HG03565 (cell line): Measurements from ENCODE around the gene PUS1.
A peak's percentile ranks its signal among the peaks of the same experiment; 100 is the strongest.

Experiments used
- ATAC-seq: cut with Tn5 transposase; IDR thresholded peaks from one replicate; pipeline ENCODE4 v1.9.1; 2021; ENCODE audit warnings: mild to moderate bottlenecking, moderate library complexity; ENCODE audit not compliant: unreplicated experiment

Gene PUS1

DNA sequence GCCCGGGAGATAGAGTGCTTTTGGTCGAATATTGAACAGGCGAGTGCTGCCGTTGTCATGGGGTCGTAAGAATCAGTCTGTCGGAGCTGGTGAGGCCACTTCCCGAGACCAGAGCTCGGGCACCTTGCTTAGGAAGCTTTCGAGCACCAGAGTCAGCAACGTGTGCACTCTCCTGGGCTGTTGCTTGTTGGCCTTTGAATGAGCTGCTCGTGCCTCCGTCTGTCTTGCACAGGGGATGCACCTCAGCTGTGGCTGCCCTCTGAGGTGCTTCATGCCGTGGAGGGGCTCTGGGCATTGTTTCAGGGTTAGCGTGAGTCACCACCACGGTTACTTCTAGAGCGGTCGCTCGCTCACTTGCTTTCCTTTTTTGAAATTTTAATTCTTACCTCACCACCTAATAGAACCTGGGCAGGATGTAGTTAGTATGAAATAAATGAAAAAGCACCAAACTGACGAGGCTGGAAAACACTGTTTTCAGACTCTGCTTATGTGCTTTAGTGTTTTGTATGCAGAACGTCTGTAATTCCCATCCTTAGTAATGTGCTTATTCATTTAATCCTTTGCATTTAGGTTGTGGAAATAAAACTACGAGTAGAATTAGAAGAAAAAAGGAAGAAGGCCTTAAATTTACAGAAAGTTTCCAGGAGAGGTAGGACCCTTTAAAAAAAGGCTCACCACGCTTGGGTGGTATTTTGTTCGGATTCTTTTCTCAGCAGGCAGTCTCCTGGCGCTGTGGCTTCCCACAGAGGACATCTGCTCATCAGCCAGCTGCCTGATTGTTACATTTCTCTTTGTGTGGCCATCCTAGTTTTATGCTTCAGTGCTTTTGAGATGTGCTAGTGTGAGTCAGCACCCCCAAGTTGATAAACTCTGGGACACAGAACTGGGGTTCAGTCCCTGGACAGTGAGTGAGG lies 61.2 kb downstream of the PUS1 start:
- no peak for ATAC-seq

GRCh38 chr12:131990980-131991305 lies 61.9 kb downstream of the PUS1 start:
- no peak for ATAC-seq

DNA sequence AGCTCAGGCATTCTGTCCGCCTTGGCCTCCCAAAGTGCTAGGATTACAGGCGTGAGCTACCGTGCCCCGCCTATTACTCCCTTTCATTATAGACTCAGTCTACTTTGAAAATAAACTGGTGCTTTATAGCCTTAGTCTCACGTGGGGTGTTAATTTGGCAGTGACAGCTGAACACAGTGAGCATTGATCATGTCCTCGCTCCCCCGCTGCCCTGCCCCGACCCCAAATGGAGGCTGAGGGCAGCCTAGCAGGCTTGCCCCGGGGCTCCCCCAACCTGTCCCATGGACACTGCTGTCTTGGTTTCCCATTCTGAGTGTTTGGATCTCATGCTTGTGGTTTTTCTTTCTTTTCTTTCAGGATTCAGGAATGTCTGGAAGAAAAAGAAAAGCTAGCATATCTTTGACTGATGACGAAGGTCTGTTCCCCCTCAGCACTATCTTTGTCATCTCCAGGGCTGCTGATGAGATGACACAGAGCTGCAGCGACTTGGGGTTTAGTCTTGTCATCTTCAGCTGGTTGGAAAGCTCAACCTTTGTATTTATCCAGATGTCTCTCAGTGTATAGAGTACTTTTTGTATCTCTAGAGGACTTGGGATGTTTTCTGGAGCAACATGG lies 62.8 kb downstream of the PUS1 start:
- ATAC-seq, result no peak

DNA sequence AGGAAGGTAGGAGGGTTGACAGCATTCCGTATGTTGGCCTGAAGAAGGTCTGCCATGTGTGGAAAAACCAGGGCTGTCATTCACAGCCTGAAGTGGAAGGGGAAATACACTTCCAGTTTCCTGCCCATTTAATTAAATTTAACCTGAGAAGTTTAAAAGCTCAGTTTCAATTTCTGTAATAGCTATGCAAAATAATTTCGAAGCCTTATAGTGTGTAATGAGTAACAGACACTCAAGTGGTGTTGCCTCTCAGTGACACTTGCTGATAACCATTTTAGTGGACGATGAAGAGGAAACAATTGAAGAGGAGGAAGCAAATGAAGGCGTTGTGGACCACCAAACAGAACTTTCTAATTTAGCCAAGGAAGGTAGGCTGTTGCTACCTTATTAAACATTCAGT lies 65.5 kb downstream of the PUS1 start:
- ATAC-seq, result peak; percentile 65
